Epithelial cell of proximal tubule (primary cell): Measurements from ENCODE around the gene TGIF2LY. TPM values are rescaled to one million over a fixed set of nuclear protein-coding genes. Genes with fewer than 3 reads are reported as not detected.
"Not testable (repeated sequence)": the region's sequence is repeated elsewhere in the genome, so short reads cannot be mapped to it uniquely, and the experiment has no call there.

Experiments
- DNase-seq: peaks from one replicate; pipeline ENCODE4 v3.0.0-alpha.2; 2011; ENCODE audit warnings: low read depth
- H3K4me3 ChIP-seq: 2 replicates; pipeline ENCODE4 v1.5.1; 2011; ENCODE audit warnings: low read depth, mild to moderate bottlenecking, low read length
- total RNA-seq: library from RNA; depleted of rRNA; stranded (reverse); fragments of >200 nt; gene quantifications from 2 replicates; pipeline ENCODE4 v1.2.3, GENCODE V29; 2015

The TGIF2LY gene
- not detected in 2 replicates for total RNA-seq

DNA sequence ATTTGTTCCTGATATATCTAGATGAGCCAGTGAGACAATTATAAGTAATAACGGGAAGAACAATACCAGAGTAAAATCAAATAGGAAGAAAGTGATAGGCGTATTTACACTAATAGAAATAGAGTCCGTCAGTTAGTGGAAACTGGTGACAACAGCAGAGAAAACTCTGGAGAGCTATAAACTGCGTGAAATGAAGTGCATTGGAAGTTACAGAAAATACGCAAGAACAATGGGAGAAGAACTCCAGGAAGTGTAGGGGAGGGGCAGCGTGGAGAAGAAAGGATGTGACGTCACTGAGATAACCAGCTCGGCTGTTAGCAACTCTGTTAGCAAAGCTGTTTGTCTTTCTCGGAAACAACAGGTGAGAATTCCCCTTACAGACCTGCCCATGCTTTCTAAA is at the start of gene TGIF2LY:
Gene TGIF2LY, plus strand, starts transcription at position 301 of the 400 bp plus-strand sequence. CDS start 178 bp downstream, outside the sequence.
- not testable (repeated sequence) for H3K4me3 ChIP-seq, DNase-seq
